NCI-H69 (cell line): Measurements from ENCODE around the gene RPS18.
A peak's percentile ranks its signal among the peaks of the same experiment; 100 is the strongest.

Experiments
- DNase-seq: peaks from one replicate; lab custom pipeline; 2025; lab: John Stamatoyannopoulos, UW

The RPS18 gene

GRCh38 chr6:33314943-33315792, 43.3 kb downstream of the RPS18 start:
- peak; percentile 35 for DNase-seq

DNA sequence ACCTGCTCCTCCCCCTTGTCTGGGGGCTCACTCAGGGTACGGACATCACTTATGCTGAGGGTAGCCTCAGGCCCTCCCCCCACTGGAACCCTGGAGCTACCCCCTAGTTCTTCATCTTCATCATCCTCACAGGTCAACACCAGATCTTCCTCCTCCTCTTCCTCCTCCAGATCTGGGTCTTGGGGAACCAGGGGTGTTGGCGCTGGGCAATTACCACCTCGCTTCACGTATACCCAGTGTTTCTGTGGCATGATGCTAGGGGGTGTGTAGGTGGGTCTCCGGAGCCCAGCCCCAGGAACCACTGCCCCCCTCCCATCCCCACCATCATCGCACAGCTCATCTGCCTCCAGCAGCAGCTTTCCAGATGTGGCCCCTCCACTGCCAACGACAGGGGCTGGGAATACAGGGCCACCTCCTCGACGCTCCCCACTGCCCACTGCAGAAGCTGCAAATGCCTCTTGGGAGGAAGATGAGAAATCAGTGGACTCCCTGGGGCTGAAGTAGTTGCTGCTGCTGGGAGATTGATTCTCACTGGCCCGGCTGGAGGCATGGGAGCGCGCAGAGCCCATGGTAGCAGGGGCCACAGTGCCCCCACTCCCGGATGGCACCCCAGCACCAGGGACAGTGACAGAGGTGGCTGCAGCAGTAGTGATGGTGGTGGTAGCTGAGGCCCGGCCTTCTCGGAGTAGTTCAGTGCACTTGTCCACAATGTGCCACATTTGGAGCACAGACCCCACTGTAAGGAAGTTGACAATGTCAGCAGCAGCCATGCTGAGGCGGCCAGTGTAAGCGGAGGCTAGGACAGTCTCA, 44.1 kb downstream of the RPS18 start:
- DNase-seq: no peak

DNA sequence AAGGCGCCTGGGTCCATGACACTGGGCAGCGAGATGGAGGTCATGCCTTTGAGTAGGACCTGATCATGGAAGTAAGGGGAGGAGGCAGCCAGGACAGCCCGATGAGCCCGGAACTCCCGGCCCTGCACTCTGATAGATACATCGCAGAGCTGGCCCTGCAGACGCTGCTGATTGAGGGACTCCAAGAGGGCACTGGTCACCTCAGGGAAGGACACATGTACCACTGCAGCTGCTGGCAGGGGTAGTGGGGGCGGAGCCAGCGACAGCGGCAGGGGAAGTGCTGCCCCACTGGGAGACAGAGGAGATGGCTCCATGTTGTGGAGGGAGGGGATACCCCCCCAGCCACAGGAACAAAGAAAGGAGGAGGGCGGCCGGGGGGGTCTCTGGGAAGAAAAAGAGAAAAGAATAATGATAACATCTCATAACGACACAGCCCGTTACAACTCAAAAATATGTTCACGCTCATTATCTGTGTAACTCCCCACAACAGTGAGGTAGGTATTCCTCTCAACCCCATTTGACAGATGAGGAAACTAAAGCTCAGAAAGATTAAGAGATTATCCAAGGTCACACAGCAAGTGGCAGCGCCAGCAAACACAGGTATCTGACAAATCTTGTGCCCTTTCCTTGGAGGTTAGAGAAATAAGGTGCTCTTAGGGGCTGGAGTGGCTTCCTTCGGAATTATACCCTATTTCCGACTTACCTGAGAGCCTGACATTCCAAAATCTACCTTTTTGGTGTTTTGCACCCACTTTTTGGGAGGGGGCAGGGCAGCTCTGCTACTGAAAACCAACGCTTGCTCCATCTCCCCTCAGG, 44.9 kb downstream of the RPS18 start:
- no peak for DNase-seq

DNA sequence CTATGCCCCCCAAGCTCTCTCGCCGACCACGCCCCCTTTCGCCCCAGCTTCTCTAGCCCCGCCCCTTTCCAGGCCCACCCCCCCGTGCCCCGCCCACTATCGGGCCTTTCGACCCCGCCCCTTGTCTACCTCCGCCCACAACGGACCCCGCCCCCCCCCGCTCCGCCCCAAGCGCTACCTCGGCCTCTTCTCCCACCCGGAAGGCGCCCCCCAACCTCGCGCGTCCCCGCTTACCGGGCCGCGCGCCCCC, 45.5 kb downstream of the RPS18 start:
- no peak for DNase-seq

DNA sequence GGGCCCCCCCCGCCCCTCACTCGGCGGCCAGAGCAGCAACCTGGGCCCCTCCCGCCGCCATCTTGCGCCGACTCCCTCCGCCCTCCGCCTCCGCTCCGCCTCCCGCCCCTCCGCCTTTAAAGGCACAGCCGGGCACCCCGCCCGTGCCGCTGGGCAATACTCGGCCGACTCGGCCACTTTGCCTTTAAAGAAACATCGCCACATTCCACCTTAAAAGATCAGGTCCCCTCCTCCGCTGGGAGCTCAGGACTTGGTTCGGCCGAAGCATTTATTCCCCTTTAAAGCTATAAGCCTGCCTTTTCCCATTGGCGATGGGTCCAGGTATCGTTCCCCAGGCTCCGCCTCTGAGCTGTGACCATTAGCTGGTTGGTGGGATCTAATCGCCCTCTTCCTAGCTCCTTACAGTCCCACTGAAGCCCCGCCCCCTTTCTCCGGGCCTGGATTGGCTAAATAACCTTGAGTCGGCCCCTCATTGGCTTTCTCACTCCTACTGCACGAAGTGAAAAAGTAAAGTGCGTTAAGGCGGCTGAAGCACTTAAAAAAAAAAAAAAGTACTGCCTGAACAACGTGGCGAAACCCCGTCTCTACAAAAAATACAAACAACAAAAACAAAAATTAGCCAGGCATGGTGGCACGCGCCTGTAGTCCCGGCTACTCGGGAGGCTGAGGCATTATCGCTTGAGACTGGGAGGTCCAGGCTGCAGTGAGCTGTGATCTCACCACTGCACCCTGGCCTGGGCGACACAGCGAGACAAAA, 46.0 kb downstream of the RPS18 start, which contains the start of gene ZBTB22:
ZBTB22 (minus strand) TSS at position 76 of the 757 bp plus-strand sequence. CDS start 828 bp downstream, outside the sequence.
- DNase-seq: peak; percentile 99

DNA sequence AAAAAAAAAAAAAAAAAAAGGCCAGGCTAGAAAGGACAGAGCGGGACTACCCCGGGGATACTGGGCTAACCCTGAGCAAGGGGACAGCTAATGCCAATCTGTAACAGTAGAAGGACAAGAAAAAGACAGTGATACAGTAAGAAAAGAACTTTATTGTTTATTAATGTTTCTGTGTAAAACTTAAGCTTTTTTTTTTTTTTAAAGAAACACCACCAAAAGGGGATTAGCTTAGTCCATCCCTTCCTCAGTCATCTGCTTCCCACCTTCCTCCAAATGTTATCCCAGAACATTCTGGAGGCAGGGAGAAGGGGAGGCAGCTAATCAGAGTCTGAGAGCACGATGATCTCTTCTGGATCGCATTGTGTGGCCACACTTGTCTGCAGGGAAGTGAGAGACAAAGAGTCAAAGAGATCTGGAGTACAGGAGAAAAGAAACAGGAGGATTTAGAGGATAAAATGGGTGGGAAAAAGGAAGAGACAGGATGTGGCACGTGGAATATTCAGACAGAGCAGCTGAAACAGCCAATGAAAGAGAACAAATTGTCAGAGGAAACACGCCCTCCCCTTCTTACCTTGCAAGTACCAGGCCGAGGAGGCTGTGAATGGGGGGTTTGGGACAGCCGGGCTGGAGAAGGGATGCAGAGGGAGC, 46.7 kb downstream of the RPS18 start:
- DNase-seq: no peak

- no peak for DNase-seq
Observed at GRCh38 chr6:33319939-33320314, 48.1 kb downstream of the RPS18 start.

DNA sequence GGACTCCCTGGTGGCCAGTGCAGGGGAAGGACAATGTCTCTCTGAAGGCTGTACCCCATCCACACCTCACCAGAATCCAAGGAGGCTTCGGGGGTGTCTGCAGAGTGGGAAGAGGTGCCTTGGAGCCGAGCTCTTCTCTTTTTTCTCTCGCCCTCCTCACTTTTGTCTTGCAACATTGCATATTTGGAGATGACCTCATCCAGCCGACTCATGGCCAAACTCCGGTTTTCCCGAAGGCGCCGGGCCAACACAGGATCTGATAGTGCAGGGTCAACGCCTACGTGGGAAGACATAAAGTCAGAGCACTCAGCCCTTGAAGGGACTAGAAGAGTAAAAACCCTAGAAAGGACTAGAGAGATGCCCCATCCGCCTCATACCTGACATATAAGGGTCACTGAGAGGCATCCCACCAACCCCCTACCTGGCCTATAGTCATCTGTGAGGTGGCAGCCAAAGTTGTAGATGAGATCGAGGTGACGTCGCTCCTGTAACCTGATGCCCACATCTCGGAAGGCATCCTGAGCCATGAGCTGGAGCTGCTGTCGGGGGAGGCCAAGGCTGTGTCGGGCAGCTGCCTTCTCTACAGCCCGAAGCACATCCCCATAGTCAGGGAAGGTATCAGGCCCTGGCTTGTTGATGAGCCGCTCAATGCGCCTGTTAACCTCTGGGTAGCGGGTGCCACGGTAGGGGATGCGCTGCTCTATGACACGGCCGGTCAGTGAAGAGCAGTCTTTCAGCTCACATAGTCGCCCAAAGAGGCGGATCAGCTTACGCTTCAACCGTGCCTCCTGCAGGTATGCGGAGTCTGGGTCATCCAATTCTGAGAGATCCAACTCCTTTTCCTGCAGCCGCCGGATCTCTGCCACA, 48.7 kb downstream of the RPS18 start:
- no peak for DNase-seq

- DNase-seq: no peak
Observed at GRCh38 chr6:33321227-33321626, 49.4 kb downstream of the RPS18 start.

- peak; percentile 90 for DNase-seq
Observed at GRCh38 chr6:33323623-33323948, 51.7 kb downstream of the RPS18 start.

GRCh38 chr6:33324125-33324524, 52.2 kb downstream of the RPS18 start:
- no peak for DNase-seq
